ENCODE results near the gene EXOC4. TPM values are rescaled to one million over a fixed set of nuclear protein-coding genes. Genes with fewer than 3 reads are reported as not detected.
"Not testable (repeated sequence)": the region's sequence is repeated elsewhere in the genome, so short reads cannot be mapped to it uniquely, and the experiment has no call there.

The EXOC4 gene
- total and polyA plus RNA-seq, 12 donors = 7.5 to 41.7 (median 34.6) TPM

GRCh38 chr7:134070673-134071072 lies 817.8 kb downstream of the EXOC4 start:
- no peak for TF ChIP-seq CTCF (IDR thresholded peaks at IDR 0.05)
- no peak overlapping the region for H3K4me3 ChIP-seq
- 94 to 95% methylated on average over 3 of the region's 3 CpGs for WGBS, 2 donors
- no peak for ATAC-seq
- peaks cover 0 to 8% (median 0%) of the 10 kb centered on the region in 11 donors for H3K9me3 ChIP-seq
- intact Hi-C loops (cut with DNase I) = no loop called here
- H3K27ac ChIP-seq = no peak overlapping the region
- H3K4me1 ChIP-seq = no peaks in the 10 kb centered on the region
- no peaks in the 10 kb centered on the region for H3K27me3 ChIP-seq
- peaks cover 0 to 8% (median 0%) of the 10 kb centered on the region in 9 donors for H3K36me3 ChIP-seq
- no peak for DNase-seq

DNA sequence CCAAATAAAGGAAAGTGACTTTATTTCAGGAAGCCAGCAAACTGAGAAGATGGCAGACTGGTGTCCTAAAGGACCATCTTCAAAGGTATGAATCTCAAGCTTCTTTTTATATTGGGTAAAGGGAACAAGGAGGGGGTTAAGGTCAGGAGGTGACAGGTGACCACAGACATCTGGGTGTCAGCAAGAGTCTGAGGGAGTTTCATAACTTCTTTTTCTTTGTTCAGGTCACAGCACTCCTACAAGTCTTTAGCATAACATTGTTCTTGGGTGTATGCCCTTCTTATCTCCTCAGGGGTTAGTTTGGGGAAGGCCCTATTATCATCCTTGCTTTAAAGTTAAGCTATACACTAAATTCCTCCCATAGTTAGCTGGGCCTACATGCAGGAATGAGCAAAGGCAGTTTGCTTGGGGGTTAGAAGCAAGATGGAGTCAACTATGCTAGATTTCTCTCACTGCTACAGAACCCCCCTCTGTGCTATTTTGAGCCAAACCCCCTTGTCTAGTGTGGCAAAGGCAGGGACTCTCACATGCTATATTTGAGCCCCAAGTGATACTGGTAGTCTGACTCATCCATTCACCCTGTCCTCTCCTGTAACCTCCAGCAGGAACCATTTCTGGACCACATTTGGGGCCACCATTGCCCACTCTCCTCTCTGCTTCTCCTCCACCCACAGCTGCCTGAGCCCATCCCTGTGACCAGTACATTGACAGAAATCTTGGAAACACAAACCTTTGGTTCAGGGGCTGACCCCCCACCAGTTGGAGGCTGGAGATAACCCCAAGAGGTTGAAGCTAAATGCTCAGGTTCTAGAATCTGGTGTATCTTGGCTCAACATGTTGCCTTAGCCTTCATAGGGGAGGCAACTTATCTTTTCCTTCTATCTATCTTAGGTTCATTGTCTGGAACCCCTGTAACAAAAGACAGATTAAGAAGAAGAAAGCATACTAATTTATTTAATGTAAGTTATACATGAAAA lies 818.8 kb downstream of the EXOC4 start:
- Histone ChIP-seq H3K27me3 (no peaks in the 10 kb centered on the region), H3K36me3 (no peaks in the 10 kb centered on the region), H3K4me1 (no peaks in the 10 kb centered on the region), H3K9me3 (peaks cover 0 to 14% (median 0%) of the 10 kb centered on the region in 11 donors), H3K27ac (no peak overlapping the region), H3K4me3 (no peak overlapping the region)
- ATAC-seq (no peak), DNase-seq (no peak)
- TF ChIP-seq CTCF (IDR thresholded peaks at IDR 0.05) = no peak
- intact Hi-C loops (cut with DNase I) = no loop called here

DNA sequence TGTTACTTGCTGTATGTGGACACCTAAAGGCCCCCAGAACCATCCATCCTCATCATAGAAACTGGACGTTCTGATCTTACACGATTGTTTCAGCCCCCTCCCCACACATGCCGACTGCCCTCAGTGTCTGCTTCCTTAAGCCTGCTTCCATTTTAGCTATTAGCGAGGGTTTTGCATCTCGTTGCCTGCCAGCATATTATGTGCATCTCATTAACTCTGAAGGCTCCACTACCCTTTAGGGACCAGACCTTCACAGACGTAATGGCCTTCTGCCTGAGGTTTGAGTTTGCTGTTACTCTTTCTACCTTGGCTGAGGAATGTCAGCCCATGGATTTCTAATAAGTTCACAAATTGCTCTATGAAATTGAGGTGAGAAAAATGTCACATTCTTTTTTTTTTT lies 820.4 kb downstream of the EXOC4 start:
- TF ChIP-seq CTCF (IDR thresholded peaks at IDR 0.05) = no peak
- Histone ChIP-seq H3K36me3 (no peaks in the 10 kb centered on the region), H3K27ac (no peak overlapping the region), H3K4me3 (no peak overlapping the region), H3K27me3 (no peaks in the 10 kb centered on the region), H3K9me3 (peaks cover 0 to 16% (median 0%) of the 10 kb centered on the region in 11 donors), H3K4me1 (no peaks in the 10 kb centered on the region)
- ATAC-seq = no peak
- WGBS, 2 donors = 87 to 92% methylated on average over 6 of the region's 6 CpGs
- DNase-seq = no peak
- intact Hi-C loops (cut with DNase I) = no loop called here

GRCh38 chr7:134075799-134076198 lies 822.9 kb downstream of the EXOC4 start:
- intact Hi-C loops (cut with DNase I) = no loop called here
- ATAC-seq (no peak), DNase-seq (no peak)
- no peaks in the 10 kb centered on the region for H3K4me1 ChIP-seq
- 93 to 95% methylated on average over 1 of the region's 1 CpG for WGBS, 2 donors
- no peaks in the 10 kb centered on the region for H3K27me3 ChIP-seq
- H3K27ac ChIP-seq = no peak overlapping the region
- H3K36me3 ChIP-seq = no peaks in the 10 kb centered on the region
- H3K9me3 ChIP-seq = peaks cover 0 to 16% (median 0%) of the 10 kb centered on the region in 11 donors
- H3K4me3 ChIP-seq = no peak overlapping the region
- no peak for TF ChIP-seq CTCF (IDR thresholded peaks at IDR 0.05)

DNA sequence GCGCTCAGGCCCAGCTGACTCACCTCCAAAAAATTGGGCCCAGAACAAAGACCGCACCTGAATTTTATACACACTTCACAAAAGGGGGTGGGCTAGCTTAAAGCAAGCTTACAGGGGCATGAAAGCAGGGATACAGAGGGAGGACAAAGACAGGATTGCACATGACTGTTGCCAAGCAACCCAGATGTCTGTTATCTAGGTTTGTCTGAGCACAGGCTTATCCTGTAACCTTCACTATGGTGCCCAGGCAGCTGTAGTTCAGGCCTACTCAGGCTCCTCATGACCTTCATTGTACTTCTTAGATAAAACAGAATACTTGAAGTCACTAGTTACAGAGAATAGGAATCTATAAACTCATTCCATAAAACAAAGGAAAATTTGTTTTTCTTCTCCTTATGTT lies 824.7 kb downstream of the EXOC4 start:
- intact Hi-C loops (cut with DNase I); H3K36me3 ChIP-seq; H3K27me3 ChIP-seq; ATAC-seq; H3K4me1 ChIP-seq; DNase-seq; H3K4me3 ChIP-seq; H3K27ac ChIP-seq: not testable (repeated sequence)
- 95 to 97% methylated on average over 2 of the region's 2 CpGs for WGBS, 2 donors
- peaks cover 0 to 16% (median 0%) of the 10 kb centered on the region in 11 donors for H3K9me3 ChIP-seq

All from heart right ventricle (tissue), 16 donors.